Sigmoid colon (tissue), 4 donors: ENCODE results near the gene AKR1C4.

Experiments
- CTCF ChIP-seq, 4 experiments: fragments of 450-650 bp in 3 of 4; fragments of 200-600 bp in 1 of 4; IDR thresholded peaks; one replicate each; pipeline ENCODE4 v1.5.1; 2016 to 2019; ENCODE audit warnings: antibody characterized with exemption in 4 of 4, mild to moderate bottlenecking in 3 of 4, moderate library complexity in 2 of 4
- EP300 ChIP-seq, 4 donors: sonication (generic); formaldehyde crosslinking; IDR thresholded peaks; one replicate each; pipeline ENCODE4 v1.6.1; 2017; ENCODE audit warnings: antibody characterized with exemption in 4 of 4
- POLR2A ChIP-seq, 2 donors: fragments of 450-650 bp; IDR thresholded peaks; one replicate each; pipeline ENCODE4 v1.6.1; 2016; ENCODE audit warnings: antibody characterized with exemption in 2 of 2, mild to moderate bottlenecking in 2 of 2, moderate library complexity in 2 of 2
- POLR2AphosphoS5 ChIP-seq, 4 donors: sonication (generic); formaldehyde crosslinking; IDR thresholded peaks; one replicate each; pipeline ENCODE4 v1.6.1; 2017; ENCODE audit warnings: antibody characterized with exemption in 4 of 4

GRCh38 chr10:5219262-5219661 lies 22.6 kb downstream of the AKR1C4 start:
- TF ChIP-seq CTCF (IDR thresholded peaks at IDR 0.05) (no peak), POLR2AphosphoS5 (IDR thresholded peaks at IDR 0.05) (no peak), POLR2A (IDR thresholded peaks at IDR 0.05) (no peak), EP300 (IDR thresholded peaks at IDR 0.05) (no peak)
